Gastrocnemius medialis (tissue), 4 donors: ENCODE results near the gene ZMYND12. TPM values are rescaled to one million over a fixed set of nuclear protein-coding genes. Genes with fewer than 3 reads are reported as not detected.
A peak's percentile ranks its signal among the peaks of the same experiment; 100 is the strongest.

Experiments used
- ATAC-seq, 2 donors: fragments of 150-250 bp; one replicate each; pipeline ENCODE4 v1.9.1; 2016
- DNase-seq, 2 donors: peaks; one replicate each; pipeline ENCODE4 v3.0.0-alpha.2; 2019
- H3K27ac ChIP-seq, 4 donors: fragments of 200-600 bp; sonication (generic); 1 replicate in 1 of 4; 2 replicates in 3 of 4; pipeline ENCODE4 v1.5.1; 2016 to 2018; ENCODE audit warnings: mild to moderate bottlenecking in 2 of 4, moderate library complexity in 1 of 4
- H3K27me3 ChIP-seq, 3 donors: fragments of 200-600 bp; sonication (generic) in 2 of 3; 1 replicate in 1 of 3; 2 replicates in 2 of 3; pipeline versions ENCODE4 v1.5.1 to v1.6.0; 2016 to 2019; ENCODE audit warnings: mild to moderate bottlenecking in 1 of 3, moderate library complexity in 1 of 3
- H3K36me3 ChIP-seq, 2 donors: fragments of 200-600 bp; sonication (generic) in 1 of 2; one replicate each; pipeline ENCODE4 v1.5.1; 2017 to 2018
- H3K4me1 ChIP-seq, 2 donors: fragments of 200-600 bp; sonication (generic) in 1 of 2; one replicate each; pipeline ENCODE4 v1.5.1; 2016 to 2017; ENCODE audit warnings: mild to moderate bottlenecking in 2 of 2
- H3K4me3 ChIP-seq, 4 donors: fragments of 200-600 bp; sonication (generic) in 3 of 4; 1 replicate in 1 of 4; 2 replicates in 3 of 4; pipeline ENCODE4 v1.5.1; 2016 to 2019; ENCODE audit warnings: mild to moderate bottlenecking in 2 of 4
- H3K9me3 ChIP-seq, 3 donors: fragments of 200-600 bp; sonication (generic) in 2 of 3; 1 replicate in 1 of 3; 2 replicates in 2 of 3; pipeline ENCODE4 v1.5.1; 2016 to 2019
- CTCF ChIP-seq, 5 experiments: fragments of 450-650 bp in 3 of 5; fragments of 200-600 bp in 2 of 5; sonication (generic) in 2 of 5; IDR thresholded peaks in 4 of 5; conservative IDR thresholded peaks in 1 of 5; 1 replicate in 4 of 5; 2 replicates in 1 of 5; pipeline ENCODE4 v1.5.1; 2016 to 2019; ENCODE audit warnings: antibody characterized with exemption in 5 of 5, mild to moderate bottlenecking in 3 of 5, moderate library complexity in 3 of 5
- POLR2A ChIP-seq, 2 donors: fragments of 450-650 bp; IDR thresholded peaks; one replicate each; pipeline ENCODE4 v1.6.1; 2017; ENCODE audit warnings: antibody characterized with exemption in 2 of 2, mild to moderate bottlenecking in 2 of 2, moderate library complexity in 2 of 2
- in situ Hi-C, 4 donors: fragments of 200-750 bp; cut with MboI; loops; one replicate each; pipeline versions ENCODE4 v1.15.0 to v1.8.0; 2017; ENCODE audit warnings: low sequenced_read_pairs in 4 of 4
- intact Hi-C: fragments of 100-400 bp; cut with DNase I; formaldehyde crosslinking; loops from one replicate; pipeline ENCODE4 v1.15.1; 2023; ENCODE audit warnings: low total_unique reads
- total RNA-seq, 4 donors: library from RNA; depleted of rRNA; stranded (reverse); fragments of >200 nt; gene quantifications; one replicate each; pipeline versions ENCODE4 v1.1.0 to v1.2.3, GENCODE V29; 2016

Gene ZMYND12
- total RNA-seq, 4 donors from 2014 or later = 0.80 to 1.0 TPM; not detected in 2

- Histone ChIP-seq H3K27ac (no peak overlapping the region), H3K4me1 (peaks cover 0 to 3% of the 10 kb centered on the region in 2 donors), H3K36me3 (no peaks in the 10 kb centered on the region), H3K4me3 (no peak overlapping the region), H3K9me3 (no peaks in the 10 kb centered on the region), H3K27me3 (peaks cover 10 to 29% (median 10%) of the 10 kb centered on the region in 3 donors)
- no peak for DNase-seq
- intact Hi-C loops = no loop called here
- ATAC-seq = no peak
- in situ Hi-C loops = no loop called here
- TF ChIP-seq CTCF (IDR thresholded peaks at IDR 0.05 in 4 of 5, conservative IDR thresholded peaks at IDR 0.05 in 1 of 5) (no peak), POLR2A (IDR thresholded peaks at IDR 0.05) (no peak)
Measured at GRCh38 chr1:42386051-42386450, 69.8 kb downstream of the ZMYND12 start.

GRCh38 chr1:42385283-42385682 lies 70.5 kb downstream of the ZMYND12 start:
- H3K9me3 ChIP-seq = no peaks in the 10 kb centered on the region
- DNase-seq = no peak
- peaks cover 0 to 6% of the 10 kb centered on the region in 2 donors for H3K4me1 ChIP-seq
- H3K27ac ChIP-seq = no peak overlapping the region
- TF ChIP-seq CTCF (IDR thresholded peaks at IDR 0.05 in 4 of 5, conservative IDR thresholded peaks at IDR 0.05 in 1 of 5) (no peak), POLR2A (IDR thresholded peaks at IDR 0.05) (no peak)
- H3K36me3 ChIP-seq = no peaks in the 10 kb centered on the region
- H3K27me3 ChIP-seq = peaks cover 10 to 29% (median 10%) of the 10 kb centered on the region in 3 donors
- ATAC-seq = no peak
- intact Hi-C loops (no loop called here), in situ Hi-C loops (no loop called here)
- H3K4me3 ChIP-seq = no peak overlapping the region

GRCh38 chr1:42381280-42381673 lies 74.5 kb downstream of the ZMYND12 start:
- Histone ChIP-seq H3K27me3 (peaks cover 10 to 29% (median 10%) of the 10 kb centered on the region in 3 donors), H3K9me3 (no peaks in the 10 kb centered on the region), H3K4me1 (peaks cover 0 to 10% of the 10 kb centered on the region in 2 donors), H3K27ac (no peak overlapping the region), H3K4me3 (peak overlapping the region; percentile 55 to 66 (median 64)), H3K36me3 (no peaks in the 10 kb centered on the region)
- in situ Hi-C loops = no loop called here
- DNase-seq (no peak), ATAC-seq (no peak)
- intact Hi-C loops = no loop called here
- TF ChIP-seq CTCF (IDR thresholded peaks at IDR 0.05 in 4 of 5, conservative IDR thresholded peaks at IDR 0.05 in 1 of 5) (no peak), POLR2A (IDR thresholded peaks at IDR 0.05) (no peak)

GRCh38 chr1:42380586-42381279 lies 75.1 kb downstream of the ZMYND12 start, which contains the start of gene RIMKLA:
Gene RIMKLA (plus strand): TSS chr1:42380792. CDS start chr1:42380935, 143 bp downstream.
- ATAC-seq (peak; percentile 88 to 90), DNase-seq (peak; percentile 13 to 20)
- Histone ChIP-seq H3K9me3 (no peaks in the 10 kb centered on the region), H3K36me3 (no peaks in the 10 kb centered on the region), H3K27ac (no peak within 1 kb of the TSS), H3K27me3 (peaks cover 10 to 29% (median 10%) of the 10 kb centered on the region in 3 donors), H3K4me3 (peak within 1 kb of the TSS; percentile 55 to 66 (median 64)), H3K4me1 (peaks cover 0 to 10% of the 10 kb centered on the region in 2 donors)
- in situ Hi-C loops (no loop called here), intact Hi-C loops (no loop called here)
- TF ChIP-seq CTCF (IDR thresholded peaks at IDR 0.05 in 4 of 5, conservative IDR thresholded peaks at IDR 0.05 in 1 of 5) (peak in 1 of 5 experiments; percentile 8), POLR2A (IDR thresholded peaks at IDR 0.05) (no peak)

Other genes with a start within 250 kb of the ZMYND12 start
- gene FOXJ3, start 120.8 kb downstream of the ZMYND12 start, total RNA-seq = 10 to 100 TPM; 39.4 to 81.0 (median 56.3) TPM
- 1 to 10 TPM in 1 of 4 donors, under 1 TPM in 3; 0.78 to 1.2 (median 0.85) TPM for gene RIMKLA, start 75.2 kb downstream of the ZMYND12 start, total RNA-seq
- 10 to 100 TPM; 31.7 to 55.1 (median 42.1) TPM for gene PPCS, start 521 bp upstream of the ZMYND12 start, total RNA-seq
- 1 to 10 TPM in 2 of 4 donors, under 1 TPM in 2; 0.24 to 2.9 (median 0.74) TPM for gene CCDC30, start 7.3 kb upstream of the ZMYND12 start, total RNA-seq
- 10 to 100 TPM in 1 of 4 donors, 1 to 10 TPM in 3; 6.1 to 13.6 (median 7.1) TPM for gene PPIH, start 202.4 kb upstream of the ZMYND12 start, total RNA-seq
- 1,000 to 10,000 TPM in 2 of 4 donors, 100 to 1,000 TPM in 2; 861 to 1,251 (median 1,022) TPM for gene YBX1, start 226.4 kb upstream of the ZMYND12 start, total RNA-seq